MM.1S (cell line): Measurements from ENCODE around the gene ROCK1.

ENCODE experiments used
- DNase-seq: peaks from one replicate; pipeline ENCODE4 v3.0.0-alpha.2; 2015
- H2AFZ ChIP-seq: fragments of 300-600 bp; sonication (generic); 2 replicates; pipeline ENCODE4 v1.6.0; 2016; ENCODE audit warnings: antibody characterized with exemption, low read length
- H3F3A ChIP-seq: fragments of 300-600 bp; sonication (generic); 2 replicates; pipeline ENCODE4 v1.6.1; 2016; ENCODE audit warnings: mild to moderate bottlenecking, antibody characterized with exemption, low read length, moderate library complexity, mixed read lengths; ENCODE audit not compliant: insufficient read depth
- H3K27ac ChIP-seq: fragments of 300-600 bp; sonication (generic); 2 replicates; pipeline ENCODE4 v1.5.1; 2016; ENCODE audit warnings: mild to moderate bottlenecking, low read length
- H3K27me3 ChIP-seq: fragments of 300-600 bp; sonication (generic); replicated peaks from 2 replicates; pipeline ENCODE4 v1.6.0; 2016; ENCODE audit warnings: low read length; ENCODE audit not compliant: insufficient read depth
- H3K36me3 ChIP-seq: fragments of 300-600 bp; sonication (generic); replicated peaks from 2 replicates; pipeline ENCODE4 v1.6.1; 2016; ENCODE audit warnings: mild to moderate bottlenecking, low read length, mixed read lengths; ENCODE audit not compliant: insufficient read depth
- H3K4me1 ChIP-seq: fragments of 300-600 bp; sonication (generic); 2 replicates; pipeline ENCODE4 v1.6.1; 2016; ENCODE audit warnings: low read length, mixed read lengths
- H3K4me2 ChIP-seq: fragments of 300-600 bp; sonication (generic); 2 replicates; pipeline ENCODE4 v1.6.0; 2016; ENCODE audit warnings: low read depth, low read length
- H3K4me3 ChIP-seq: fragments of 300-600 bp; sonication (generic); 2 replicates; pipeline ENCODE4 v1.5.1; 2016; ENCODE audit warnings: low read length, mixed read lengths
- H3K79me2 ChIP-seq: fragments of 300-600 bp; sonication (generic); 2 replicates; pipeline ENCODE4 v1.6.1; 2016; ENCODE audit warnings: mixed run types, low read length, mixed read lengths
- H3K9ac ChIP-seq: fragments of 300-600 bp; sonication (generic); 2 replicates; pipeline ENCODE4 v1.6.1; 2016; ENCODE audit warnings: low read length, mixed read lengths
- H3K9me2 ChIP-seq: fragments of 300-600 bp; sonication (generic); replicated peaks from 2 replicates; pipeline ENCODE4 v1.6.1; 2016; ENCODE audit warnings: mild to moderate bottlenecking, low read length, mixed read lengths; ENCODE audit not compliant: insufficient read depth
- H3K9me3 ChIP-seq: fragments of 300-600 bp; sonication (generic); replicated peaks from 2 replicates; pipeline ENCODE4 v1.6.1; 2016; ENCODE audit warnings: mild to moderate bottlenecking, low read length, mixed read lengths; ENCODE audit not compliant: insufficient read depth
- H4K20me1 ChIP-seq: fragments of 300-600 bp; sonication (generic); 2 replicates; pipeline ENCODE4 v1.6.1; 2016; ENCODE audit warnings: mild to moderate bottlenecking, low read length, moderate library complexity, mixed read lengths; ENCODE audit not compliant: insufficient read depth
- CTCF ChIP-seq: fragments of 300-600 bp; sonication (generic); IDR thresholded peaks from 2 replicates; pipeline ENCODE4 v1.5.1; 2016; ENCODE audit warnings: antibody characterized with exemption, low read length, mixed read lengths
- EZH2 ChIP-seq: fragments of 300-600 bp; sonication (generic); optimal IDR thresholded peaks from 2 replicates; pipeline ENCODE3; 2017; ENCODE audit warnings: low read depth, mild to moderate bottlenecking, antibody characterized with exemption, low read length, mixed read lengths
- EZH2phosphoT487 ChIP-seq: fragments of 300-600 bp; sonication (generic); IDR thresholded peaks from 2 replicates; pipeline ENCODE4 v1.6.1; 2018; ENCODE audit warnings: antibody characterized with exemption, low read length

The ROCK1 gene

DNA sequence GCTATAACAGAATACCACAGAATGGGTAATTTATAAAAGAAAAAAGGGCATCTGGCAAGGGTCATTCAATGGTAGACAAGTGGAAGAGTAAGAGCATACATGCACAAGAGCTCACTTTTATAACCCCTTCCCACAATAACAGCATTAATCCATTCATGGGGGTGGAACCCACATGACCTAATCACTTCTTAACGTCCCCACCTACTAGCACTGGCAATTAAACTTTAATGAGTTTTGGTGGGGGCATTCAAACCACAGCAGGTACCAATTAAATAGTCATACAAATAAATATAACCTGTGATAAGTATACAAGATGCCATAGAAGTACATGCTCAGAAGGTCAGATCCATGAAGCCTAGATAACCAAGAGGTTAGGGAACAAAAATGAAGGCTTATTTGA lies 48.6 kb downstream of the ROCK1 start:
- H3K4me2 ChIP-seq, result no peak overlapping the region
- no peak overlapping the region for H3K27ac ChIP-seq
- H3K4me3 ChIP-seq, result no peak overlapping the region
- H3K27me3 ChIP-seq, result no peaks in the 10 kb centered on the region
- no peaks in the 10 kb centered on the region; the same call in 1 of the 2 replicates for H3K36me3 ChIP-seq
- no peaks in the 10 kb centered on the region for H3K9me2 ChIP-seq
- peaks cover 22% of the 10 kb centered on the region; the same call in 1 of the 2 replicates for H3K79me2 ChIP-seq
- TF ChIP-seq EZH2 (no peak), EZH2phosphoT487 (no peak), CTCF (no peak)
- no peaks in the 10 kb centered on the region for H3F3A ChIP-seq
- H3K9ac ChIP-seq, result no peak overlapping the region
- no peaks in the 10 kb centered on the region for H4K20me1 ChIP-seq
- no peak for DNase-seq
- H3K4me1 ChIP-seq, result no peaks in the 10 kb centered on the region
- no peak overlapping the region for H2AFZ ChIP-seq
- no peaks in the 10 kb centered on the region for H3K9me3 ChIP-seq

GRCh38 chr18:21057112-21057511 lies 54.5 kb downstream of the ROCK1 start:
- Histone ChIP-seq H3K9ac (no peak overlapping the region), H3K27me3 (no peaks in the 10 kb centered on the region), H3K4me1 (no peaks in the 10 kb centered on the region), H3K27ac (no peak overlapping the region), H3K79me2 (peaks cover 64% of the 10 kb centered on the region), H3K4me3 (no peak overlapping the region), H4K20me1 (no peaks in the 10 kb centered on the region), H3F3A (no peaks in the 10 kb centered on the region), H3K36me3 (no peaks in the 10 kb centered on the region), H3K4me2 (no peak overlapping the region), H3K9me3 (no peaks in the 10 kb centered on the region), H2AFZ (no peak overlapping the region), H3K9me2 (no peaks in the 10 kb centered on the region)
- DNase-seq, result no peak
- TF ChIP-seq EZH2 (no peak), EZH2phosphoT487 (no peak), CTCF (no peak)

DNA sequence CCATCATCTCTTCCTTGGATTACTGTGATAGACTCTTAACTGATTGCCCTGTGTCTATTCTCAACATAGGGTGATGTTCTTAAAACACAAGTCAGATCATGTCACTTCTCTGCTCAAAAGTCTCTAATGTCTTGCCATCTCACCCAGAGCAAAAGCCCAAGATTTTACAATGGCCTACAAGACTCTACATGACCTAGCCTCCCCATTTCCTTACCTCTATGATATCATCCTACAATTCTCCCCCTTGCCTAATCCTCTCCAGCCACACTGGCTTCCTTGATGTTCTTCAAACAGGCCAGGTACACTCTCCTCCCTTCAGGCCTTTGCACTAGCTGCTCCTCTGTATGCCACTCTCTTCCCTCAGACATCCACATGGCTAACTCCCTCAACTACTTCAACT lies 55.1 kb downstream of the ROCK1 start:
- H3K27me3 ChIP-seq, result no peaks in the 10 kb centered on the region
- H3K4me2 ChIP-seq, result no peak overlapping the region
- no peaks in the 10 kb centered on the region for H3K4me1 ChIP-seq
- no peaks in the 10 kb centered on the region for H3K9me3 ChIP-seq
- H3K27ac ChIP-seq, result no peak overlapping the region
- no peak overlapping the region for H3K9ac ChIP-seq
- peaks cover 67% of the 10 kb centered on the region for H3K79me2 ChIP-seq
- H3F3A ChIP-seq, result no peaks in the 10 kb centered on the region
- no peak overlapping the region for H3K4me3 ChIP-seq
- H2AFZ ChIP-seq, result no peak overlapping the region
- TF ChIP-seq CTCF (no peak), EZH2phosphoT487 (no peak), EZH2 (no peak)
- H3K36me3 ChIP-seq, result no peaks in the 10 kb centered on the region
- DNase-seq, result no peak
- no peaks in the 10 kb centered on the region for H4K20me1 ChIP-seq
- no peaks in the 10 kb centered on the region for H3K9me2 ChIP-seq
